Stomach (tissue), 4 donors: ENCODE results near the gene ZBTB34.

Source experiments
- POLR2A ChIP-seq, 4 donors: fragments of 450-650 bp; IDR thresholded peaks; one replicate each; pipeline ENCODE4 v1.6.1; 2016; ENCODE audit warnings: antibody characterized with exemption in 4 of 4, control low read depth in 2 of 4, mild to moderate bottlenecking in 1 of 4, moderate library complexity in 1 of 4
- POLR2AphosphoS5 ChIP-seq, 3 donors: sonication (generic); formaldehyde crosslinking; IDR thresholded peaks; one replicate each; pipeline ENCODE4 v1.6.1; 2016; ENCODE audit warnings: antibody characterized with exemption in 3 of 3

- TF ChIP-seq POLR2A (IDR thresholded peaks at IDR 0.05) (no peak), POLR2AphosphoS5 (IDR thresholded peaks at IDR 0.05) (no peak)
Measured at GRCh38 chr9:126919193-126919592, 58.8 kb downstream of the ZBTB34 start.
